GM18873 (cell line): ENCODE measurements around the gene NLRP6.
"Not testable (repeated sequence)": the region's sequence is repeated elsewhere in the genome, so short reads cannot be mapped to it uniquely, and the experiment has no call there.

Source experiments
- ATAC-seq: cut with Tn5 transposase; IDR thresholded peaks from one replicate; pipeline ENCODE4 v1.9.1; 2021; ENCODE audit warnings: mild to moderate bottlenecking, moderate library complexity, moderate number of reproducible peaks; ENCODE audit not compliant: unreplicated experiment, low FRiP score

The NLRP6 gene

GRCh38 chr11:317668-318404 is 39.6 kb downstream of the NLRP6 start:
- ATAC-seq, result not testable (repeated sequence)

DNA sequence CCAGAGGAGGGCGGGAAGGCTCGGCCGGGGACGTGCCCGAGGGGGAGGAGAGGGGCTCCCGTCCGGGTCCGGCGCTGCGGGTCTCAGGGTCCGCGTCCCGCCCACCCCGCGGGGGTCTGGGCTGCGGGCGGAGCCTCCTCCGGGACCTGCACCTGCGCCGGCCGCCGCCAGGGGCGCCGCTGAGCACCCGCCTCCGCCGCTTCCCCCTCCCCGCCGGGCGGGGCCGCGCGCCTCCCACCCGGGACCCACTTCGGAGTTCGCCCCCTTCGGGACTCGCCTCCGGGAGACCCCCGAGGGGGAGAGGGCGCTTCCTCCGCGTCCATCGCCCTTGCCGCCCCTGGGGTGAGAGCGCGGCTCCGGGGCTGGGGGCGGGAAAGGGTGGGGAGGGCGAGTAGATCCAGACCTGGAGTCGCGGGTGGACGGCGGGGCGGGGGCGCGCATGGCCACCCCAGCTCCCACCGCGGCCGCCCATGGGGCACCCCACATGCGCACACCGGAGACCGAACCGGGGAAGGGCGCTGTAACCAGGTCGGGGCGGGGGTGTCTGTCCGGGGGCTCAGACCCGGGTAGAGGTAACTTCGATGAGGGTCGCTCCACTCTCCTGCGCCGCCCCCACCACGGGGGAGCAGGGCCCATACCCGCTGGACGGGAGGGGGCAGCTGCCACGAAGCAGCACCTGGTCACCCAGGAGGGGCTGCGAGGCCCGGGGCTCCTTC is 40.4 kb downstream of the NLRP6 start:
- not testable (repeated sequence) for ATAC-seq

DNA sequence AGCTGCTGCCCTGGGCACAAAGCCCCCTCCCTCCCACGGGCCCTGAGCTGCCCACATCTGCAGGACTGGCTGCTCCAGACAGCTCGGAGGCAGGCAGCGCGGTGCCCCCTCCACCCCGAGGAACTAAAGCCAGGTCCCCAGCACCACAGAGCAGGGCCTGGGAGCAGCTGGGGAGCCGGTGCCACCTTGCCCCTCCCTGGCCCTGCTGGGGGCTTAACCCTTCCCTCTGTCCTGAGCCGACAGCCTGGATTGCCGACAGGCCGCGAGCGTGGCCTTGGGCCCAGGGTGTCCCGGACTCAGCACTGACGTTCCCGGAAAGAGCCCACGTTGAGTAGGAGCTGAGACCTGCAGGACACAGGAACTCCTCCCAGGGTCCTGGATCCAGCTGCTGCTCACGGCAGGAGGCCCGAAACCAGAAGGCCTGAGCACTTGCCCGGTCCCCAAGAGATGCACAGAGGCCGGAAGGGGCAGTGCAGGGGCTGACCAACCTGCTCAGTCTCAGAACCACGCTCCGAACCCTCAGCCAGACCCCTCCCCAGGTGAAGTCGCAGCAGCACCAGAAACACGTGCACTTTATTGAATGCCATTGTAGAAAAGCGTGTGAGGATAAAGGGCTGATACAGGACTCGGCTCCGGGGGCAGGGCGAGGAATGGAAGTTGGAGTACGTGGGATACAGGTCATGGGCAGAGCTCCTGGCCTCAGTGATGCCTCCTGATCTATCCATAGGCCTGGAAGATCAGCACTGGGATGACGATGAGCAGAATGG is 41.1 kb downstream of the NLRP6 start:
- ATAC-seq, result not testable (repeated sequence)

- not testable (repeated sequence) for ATAC-seq
These were observed 41.7 kb downstream of the NLRP6 start for GRCh38 chr11:319888-320273.

DNA sequence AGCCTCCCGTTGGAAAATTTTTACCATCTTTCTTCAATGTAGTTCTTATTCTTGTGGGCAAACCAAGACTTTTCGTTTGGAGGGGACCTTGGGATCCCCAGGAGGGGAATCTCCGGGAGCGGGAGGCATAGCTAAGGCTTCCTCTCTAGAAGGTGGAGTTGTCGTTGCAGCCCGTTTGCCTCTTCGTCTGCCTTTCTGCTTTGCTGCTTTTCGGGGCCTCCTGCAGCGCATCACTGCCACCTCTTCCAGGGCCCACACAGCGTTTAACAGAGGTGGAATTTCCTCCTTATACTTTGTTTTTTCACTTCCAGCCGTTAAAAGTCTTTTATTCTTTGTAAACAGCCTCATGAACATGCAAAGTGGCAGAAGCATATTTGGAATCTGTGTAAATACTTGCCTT is 45.9 kb downstream of the NLRP6 start:
- ATAC-seq, result no peak

DNA sequence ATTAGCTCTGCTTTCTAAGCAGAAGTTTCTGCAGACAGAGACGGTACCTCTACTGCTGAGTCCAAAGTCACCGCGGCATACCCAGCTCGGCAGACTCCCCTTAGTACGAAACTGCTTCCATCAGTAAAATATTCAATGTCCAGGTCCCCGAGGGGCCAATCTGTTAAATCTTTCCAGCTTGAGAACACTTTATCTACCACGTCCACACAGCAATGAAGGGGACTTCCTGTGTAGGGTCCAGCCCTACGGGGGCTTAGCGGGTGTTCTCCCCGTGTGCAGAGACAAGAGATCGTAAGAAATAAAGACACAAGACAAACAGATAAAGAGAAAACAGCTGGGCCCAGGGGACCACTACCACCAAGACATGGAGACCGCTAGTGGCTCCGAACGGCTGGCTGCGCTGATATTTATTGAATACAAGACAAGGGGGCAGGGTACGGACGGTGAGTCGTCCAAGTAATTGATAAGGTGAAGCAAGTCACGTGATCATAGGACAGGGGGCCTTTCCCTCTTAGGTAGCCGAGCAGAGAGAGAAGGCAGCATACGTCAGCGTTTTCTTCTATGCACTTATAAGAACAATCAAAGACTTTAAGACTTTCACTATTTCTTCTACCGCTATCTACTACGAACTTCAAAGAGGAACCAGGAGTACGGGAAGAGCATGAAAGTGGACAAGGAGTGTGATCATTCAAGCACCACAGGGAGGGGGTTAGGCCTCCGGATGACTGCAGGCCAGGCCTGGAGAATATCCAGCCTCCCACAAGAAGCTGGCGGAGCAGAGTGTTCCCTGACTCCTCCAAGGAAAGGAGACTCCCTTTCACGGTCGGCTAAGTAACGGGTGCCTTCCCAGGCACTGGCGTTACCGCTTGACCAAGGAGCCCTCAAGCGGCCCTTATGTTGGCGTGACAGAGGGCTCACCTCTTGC is 46.6 kb downstream of the NLRP6 start:
- ATAC-seq, result not testable (repeated sequence)

GRCh38 chr11:325796-326591 is 47.8 kb downstream of the NLRP6 start:
- no peak for ATAC-seq

- no peak for ATAC-seq
These were observed 48.3 kb downstream of the NLRP6 start for GRCh38 chr11:326592-326841.

DNA sequence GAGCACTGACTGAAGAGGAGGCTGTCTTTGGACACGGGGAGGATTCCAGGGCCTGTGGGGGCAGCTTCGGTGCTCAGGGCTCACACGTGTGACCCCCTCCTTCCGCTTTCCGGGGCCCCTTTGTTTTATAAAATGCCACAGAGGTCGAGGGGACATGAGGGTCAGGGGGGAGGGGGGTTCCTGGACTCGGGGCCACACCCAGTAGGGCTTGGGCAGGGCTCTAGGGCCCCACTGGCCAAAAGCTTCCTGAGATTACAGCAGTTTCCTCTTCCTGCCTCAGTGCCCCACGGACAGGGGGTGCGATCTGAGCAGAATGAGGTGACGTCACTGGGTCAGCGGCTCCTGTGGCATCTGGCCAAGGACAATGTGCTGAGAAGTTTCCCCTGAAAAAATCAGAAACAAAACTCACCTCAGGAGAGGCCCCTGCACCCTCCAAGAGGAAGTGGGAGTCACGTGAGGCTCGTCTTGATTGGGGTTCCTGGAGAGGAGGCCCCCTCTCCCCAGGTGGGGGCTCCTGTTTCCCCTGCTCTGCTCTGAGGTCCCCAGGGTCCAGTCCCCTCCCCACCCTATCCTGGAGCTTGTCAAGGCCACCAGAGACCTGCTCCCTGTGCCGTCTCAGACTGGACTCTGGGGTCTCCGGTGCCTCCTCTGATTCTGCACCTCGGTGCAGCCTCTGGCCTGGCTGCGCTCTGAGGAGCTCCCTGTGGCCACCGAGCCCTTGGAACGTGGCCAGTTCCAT is 48.8 kb downstream of the NLRP6 start:
- ATAC-seq, result no peak

DNA sequence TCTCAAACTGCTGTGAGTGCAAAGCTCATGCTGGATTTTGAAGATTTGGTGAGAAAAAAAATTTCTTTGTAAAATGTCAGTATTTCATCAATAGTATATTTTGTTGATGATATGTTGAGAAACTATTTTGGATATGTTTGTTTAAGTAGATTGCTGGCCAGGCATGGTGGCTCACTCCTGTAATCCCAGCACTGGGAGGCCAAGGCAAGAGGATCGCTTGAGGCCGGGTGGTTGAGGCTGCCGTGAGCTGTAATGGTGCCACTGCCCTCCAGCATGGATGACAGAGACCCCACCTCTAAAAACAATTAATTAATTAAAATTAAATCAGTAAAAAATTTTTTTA is 49.3 kb downstream of the NLRP6 start:
- no peak for ATAC-seq

DNA sequence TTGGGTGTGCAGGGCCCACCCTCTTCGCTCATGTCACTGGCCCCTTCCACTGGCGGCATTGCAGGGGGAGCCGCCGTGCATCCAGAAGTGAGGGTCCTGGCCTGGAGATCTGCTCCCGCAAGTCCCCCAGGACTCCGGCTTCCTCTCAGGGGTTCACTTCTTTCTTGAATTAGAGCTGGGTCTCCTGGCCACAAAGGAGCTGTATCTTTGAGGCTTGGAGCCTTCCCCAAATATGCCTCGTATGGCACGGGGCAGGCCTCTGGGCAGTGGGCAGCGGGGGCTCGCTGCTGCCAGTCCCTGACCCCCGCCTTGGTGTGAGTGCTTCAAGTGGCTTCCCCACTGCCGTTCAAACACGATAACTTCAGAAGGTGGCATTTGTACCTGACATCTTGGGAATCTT is 49.8 kb downstream of the NLRP6 start:
- no peak for ATAC-seq

DNA sequence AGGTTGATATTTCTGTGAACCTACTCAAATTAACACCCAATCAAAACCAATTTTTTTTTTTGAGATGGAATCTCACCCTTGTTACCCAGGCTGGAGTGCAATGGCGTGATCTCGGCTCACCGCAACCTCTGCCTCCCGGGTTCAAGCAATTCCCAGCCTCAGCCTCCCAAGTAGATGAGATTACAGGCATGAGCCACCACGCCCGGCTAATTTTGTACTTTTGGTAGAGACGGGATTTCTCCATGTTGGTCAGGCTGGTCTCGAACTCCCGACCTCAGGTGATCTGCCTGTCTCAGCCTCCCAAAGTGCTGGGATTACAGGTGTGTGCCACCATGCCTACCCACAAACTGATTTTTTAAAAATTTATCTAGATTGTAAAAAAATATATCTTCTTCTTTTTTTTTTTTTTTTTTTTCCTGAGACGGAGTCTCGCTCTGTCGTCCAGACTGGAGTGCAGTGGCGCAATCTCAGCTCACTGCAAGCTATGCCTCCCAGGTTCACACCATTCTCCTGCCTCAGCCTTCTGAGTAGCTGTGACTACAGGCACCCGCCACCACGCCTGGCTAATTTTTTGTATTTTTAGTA is 50.4 kb downstream of the NLRP6 start:
- not testable (repeated sequence) for ATAC-seq

DNA sequence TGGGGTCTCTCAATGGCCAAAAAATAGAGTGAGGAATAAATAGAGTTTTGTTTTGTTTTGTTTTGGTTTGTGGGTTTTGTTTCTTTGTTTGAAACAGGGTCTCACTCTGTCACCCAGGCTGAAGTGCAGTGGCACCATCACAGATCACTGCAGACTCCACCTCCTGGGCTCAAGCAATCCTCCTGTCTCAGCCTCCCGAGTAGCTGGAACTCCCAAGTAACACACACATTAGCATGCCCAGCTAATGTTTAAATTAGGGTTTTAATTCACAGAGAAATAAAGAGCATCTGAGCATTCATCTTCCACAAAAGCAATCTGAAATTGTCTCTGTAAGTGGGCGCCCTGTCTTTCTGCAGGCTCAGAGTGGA is 51.7 kb downstream of the NLRP6 start:
- ATAC-seq, result no peak

DNA sequence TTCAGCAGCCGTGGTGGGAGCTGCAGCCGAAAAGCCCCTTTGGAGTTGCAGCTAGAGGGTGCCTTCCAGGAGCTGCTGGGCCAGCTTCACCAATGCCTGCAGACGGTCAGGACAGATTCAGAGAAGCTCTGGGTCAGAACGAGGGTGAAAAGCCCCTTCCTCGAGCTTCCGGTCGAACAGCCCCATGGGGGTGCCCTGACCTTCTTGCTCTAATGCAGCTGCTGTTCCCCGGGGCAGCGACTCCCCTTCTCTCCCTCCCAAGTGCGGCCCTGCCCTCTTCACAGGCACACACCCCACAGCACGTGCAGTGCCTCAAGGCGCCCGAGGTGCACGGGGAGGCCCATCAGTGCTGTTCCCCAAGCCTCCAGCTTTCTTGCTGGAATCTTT is 52.1 kb downstream of the NLRP6 start:
- ATAC-seq, result no peak

DNA sequence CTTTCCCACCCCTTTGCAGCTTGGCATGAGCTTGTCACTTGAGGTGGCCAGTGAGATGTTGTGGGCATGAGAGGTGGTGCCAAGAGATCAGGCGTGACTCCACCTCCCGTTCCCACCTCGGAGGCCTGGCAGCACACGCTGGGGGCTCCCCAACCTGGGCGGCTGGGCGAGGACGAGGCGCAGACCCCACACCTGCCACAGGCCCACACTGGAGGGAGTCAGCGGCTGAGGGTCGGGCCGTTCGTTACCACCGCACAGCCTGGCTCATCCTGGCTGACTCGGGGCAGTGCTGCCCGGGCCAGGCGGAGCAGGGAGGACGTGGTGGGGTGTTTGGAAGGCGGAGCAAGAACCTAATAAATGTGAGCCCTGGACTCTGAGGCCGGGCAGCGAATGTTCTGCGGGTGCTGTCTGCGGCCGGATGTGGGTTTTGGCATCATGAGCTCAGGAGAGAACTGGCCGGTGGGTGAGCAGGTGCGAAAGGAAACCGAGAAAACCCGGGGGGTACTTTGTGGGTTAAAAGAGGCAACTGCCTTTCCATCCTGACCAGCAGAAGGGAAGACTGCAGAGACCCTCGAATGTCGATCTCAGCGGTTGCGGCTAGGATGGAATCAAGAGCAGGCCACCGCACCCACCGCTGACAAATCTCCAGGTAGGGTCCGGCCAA is 52.6 kb downstream of the NLRP6 start:
- ATAC-seq, result no peak

- ATAC-seq, result no peak
These were observed 53.3 kb downstream of the NLRP6 start for GRCh38 chr11:331358-332060.

GRCh38 chr11:332651-333480 is 54.7 kb downstream of the NLRP6 start:
- no peak for ATAC-seq
